Activated CD4-positive, alpha-beta T cell treated with anti-CD3 and anti-CD28 coated beads for 24 hours (primary cell): ENCODE data around the gene ERC2.

Source experiments
- DNase-seq, 2 donors: peaks; one replicate each; pipeline ENCODE4 v3.0.0-alpha.2; 2020; ENCODE audit warnings: low read depth in 2 of 2

Gene ERC2

DNA sequence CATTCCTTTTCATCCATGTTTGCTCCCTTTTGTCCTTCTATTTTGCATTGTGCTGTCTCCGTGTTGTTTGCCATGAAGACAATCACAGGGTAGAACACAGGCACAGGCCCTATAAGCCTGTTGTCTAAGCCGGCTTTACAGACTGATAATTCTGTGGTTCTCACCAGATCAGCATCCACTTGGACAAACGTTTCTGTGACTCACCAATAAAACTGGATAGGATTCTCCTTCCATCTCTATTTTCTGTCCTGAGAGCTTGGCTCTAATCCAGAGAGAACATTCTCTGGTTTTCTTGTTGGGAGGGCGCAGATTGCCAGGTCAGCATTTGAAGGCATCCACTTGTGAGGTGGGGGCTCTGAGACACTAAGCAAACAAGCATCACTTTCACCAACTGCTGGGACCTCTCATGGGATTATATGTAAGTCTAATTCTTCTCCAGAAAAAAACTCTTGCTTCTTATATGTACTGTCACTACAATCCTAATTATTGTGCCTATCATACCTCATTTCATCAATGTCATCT lies 101.6 kb downstream of the ERC2 start:
- DNase-seq: no peak

DNA sequence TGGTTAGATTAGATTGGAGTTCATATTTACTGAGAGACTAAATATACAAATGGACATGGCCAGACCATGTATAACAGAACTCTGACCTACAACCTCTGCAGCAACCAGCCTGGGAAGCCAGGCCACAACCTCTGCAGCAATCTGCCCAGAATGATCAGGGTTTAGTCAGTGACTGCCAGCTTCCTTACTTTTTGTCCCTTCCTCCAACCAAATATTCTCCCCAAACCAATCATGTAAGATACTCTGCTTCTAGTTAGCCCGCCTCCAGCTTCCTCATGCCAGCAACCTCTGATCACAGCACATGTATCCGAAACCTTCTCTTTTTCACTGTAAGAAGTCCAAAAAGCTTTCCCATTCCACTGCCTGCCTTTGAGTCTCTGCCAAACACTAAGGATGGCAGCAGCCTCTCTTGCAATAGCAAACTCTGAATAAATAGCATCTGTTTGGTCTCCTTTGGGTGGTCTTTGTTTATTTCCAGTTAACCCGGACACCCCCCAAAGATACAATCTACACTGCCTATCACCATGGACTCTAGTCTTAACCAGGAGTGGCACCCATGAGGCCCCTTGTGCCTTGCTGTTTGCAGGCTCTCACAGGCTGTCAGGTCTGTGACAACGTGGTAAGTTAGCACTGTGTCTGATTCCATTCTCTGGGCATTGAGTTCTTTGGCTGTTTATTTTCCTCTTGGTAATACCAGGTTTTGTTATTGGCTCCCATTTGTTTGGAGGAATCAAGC lies 102.2 kb downstream of the ERC2 start:
- DNase-seq: no peak

DNA sequence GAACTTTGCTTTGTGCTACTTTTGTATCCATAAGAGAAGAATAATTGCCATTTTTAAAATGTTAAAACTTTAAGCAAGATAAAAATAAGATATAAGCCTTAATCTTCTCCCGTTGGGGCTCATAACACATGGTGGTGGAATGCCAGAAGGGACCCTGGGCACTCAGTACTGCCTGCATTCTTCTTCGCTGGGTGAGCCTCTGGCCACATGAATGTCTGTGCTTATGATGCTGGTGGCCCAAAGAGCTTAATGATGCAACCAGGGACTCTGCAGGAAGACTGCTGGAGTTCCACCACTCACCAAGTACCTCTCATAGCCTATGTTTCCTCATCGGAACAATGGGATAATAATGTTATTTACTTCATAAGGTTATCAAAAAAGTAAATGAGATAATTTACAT lies 103.6 kb downstream of the ERC2 start:
- no peak for DNase-seq

DNA sequence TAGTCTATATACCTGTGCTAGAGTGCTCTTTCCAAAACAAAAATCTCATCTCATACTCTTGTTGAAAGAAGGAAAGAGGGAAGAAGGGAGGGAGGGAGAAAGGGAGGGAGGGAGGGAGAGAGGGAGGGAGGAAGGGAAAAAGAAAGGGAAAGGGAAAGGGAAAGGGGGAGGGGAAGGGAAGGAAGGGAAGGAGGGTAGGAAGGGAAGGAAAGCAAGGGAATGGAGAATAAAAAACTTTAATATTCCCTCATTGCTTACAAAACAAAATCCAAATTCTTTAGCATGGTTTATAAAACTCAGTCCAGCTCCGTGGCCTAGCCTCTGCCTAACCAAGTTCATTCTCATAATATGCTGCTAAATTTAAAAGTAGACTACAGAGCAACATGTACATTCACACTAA lies 104.5 kb downstream of the ERC2 start:
- DNase-seq: no peak

DNA sequence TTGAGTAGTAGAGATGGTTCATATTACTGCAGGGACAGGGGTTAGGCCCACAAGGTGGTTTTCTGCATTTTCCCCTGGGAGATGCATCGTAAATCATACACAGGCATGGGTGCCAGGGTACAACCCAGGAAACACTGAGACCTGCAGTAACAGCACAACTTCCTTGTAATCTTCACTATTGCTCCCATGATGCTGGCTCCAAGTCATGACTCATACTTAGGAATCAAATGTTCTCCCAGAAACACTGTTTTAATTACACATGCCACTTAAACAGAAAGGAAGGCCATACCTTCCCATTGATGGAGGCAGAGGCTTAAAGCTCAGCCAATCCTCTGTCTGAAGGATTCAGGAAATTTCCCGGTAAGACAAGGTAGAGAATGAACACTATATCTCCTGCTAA lies 106.5 kb downstream of the ERC2 start:
- DNase-seq: no peak

DNA sequence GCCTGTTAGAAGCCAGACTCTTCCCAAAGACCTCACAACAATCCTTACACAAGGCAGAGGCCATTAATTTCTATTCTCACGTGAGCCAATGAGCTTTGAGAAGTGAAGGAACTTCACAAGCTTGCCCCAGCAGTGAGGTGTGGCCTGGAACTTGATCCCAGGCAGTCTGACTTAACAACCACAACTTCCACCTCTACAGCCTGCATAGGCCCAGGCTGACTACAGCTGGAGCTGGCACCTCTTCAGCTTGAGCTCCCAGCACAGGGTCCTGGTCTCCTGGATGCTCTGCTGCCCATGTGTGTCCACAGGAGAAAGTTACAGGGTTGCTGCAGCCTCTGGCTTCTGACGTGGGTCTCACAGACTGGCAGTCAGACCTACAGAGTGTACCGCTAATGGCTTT lies 111.0 kb downstream of the ERC2 start:
- no peak for DNase-seq

DNA sequence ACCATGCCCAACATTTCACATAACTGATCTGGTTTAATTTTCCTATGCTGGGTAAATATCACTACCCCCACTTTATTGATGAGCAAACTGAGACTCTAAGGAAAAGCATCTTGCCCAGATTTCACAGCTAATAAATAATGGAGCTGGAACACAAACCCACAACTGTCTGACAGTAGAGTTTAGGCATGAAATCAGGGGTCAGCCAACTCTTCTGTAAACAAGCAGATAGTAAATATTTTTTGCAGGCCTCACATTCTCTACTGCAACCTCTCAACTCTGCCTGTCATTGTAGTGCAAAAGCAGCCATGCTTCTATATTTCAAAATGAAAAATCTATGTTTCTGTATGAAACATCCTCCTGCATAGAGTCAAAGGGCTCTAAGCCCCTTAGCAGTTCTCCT lies 111.5 kb downstream of the ERC2 start:
- DNase-seq: no peak

DNA sequence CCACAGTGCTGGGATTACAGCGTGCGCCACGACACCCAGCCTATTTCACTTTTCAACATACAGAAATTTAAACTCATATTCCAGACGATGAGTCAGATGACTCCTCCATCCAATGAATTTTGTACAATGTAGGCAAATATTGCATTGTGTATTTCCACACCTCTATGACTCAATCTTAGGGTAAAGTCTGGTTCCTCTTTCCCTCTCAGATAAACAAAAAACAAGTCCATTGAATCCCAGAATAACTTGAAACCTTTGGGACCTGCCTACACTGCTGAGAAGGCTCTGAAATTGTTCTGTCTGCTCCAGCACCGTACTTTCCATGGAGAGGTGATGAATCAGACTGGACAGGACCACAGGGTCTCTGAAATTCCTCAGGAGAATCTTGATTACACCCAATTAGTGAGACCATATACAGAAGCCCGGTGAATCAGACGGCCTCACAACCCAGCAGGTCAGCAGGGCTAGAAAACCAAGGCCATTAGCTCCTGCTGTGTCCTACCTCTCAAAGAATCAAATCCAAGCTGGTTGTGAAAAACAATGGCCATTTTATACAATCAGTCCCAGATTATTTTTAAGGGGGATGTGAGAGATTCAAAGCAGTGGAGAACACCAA lies 112.6 kb downstream of the ERC2 start:
- no peak for DNase-seq

DNA sequence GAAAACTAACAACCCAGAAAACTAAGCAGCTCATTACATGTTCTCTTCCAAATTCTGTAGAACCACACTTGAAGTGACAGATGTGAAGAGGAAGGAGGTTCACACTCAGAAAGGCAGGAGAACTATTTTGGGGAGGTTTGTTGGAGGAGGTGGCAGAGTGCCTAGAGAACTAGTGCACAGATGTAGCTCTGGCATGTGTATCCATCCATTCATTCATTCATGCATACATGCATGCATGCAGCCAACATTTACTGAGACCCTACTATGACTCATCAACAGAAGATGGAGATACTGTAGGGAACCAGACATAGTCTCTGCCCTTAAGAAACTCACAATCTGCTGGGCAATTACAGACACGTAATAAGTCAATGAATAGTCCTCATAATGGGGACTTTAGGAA lies 116.7 kb downstream of the ERC2 start:
- no peak for DNase-seq

DNA sequence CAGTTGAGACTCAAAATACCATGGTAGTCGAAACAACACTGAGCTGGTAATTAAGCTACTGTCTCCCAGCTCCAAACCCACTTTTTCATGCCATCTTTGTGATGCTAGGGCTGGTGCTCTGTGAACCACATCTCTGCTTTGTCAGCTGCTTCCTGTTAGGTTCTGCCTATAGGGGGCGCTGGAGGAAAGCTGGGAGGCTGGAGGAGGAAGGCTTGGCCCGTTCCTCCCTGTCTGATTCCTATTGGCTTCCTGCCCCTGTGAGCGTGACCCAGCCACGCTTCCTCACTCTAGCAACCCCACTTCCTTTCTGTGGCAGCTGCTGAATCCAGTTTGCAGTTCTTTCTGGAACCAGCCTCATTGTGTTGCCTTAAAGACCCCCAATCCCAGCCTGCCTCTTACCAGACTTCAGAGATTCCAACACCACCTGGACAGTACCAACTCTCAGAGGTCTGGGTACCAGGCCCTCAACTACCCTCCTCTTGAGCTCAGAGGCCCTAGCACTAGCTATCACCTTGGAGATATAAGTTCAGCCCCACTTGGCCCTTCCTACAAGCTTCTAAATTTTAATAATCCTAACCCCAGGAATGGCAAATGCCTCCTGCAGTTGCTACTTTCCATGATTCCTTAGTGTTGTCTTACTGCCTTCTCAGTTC lies 120.9 kb downstream of the ERC2 start:
- DNase-seq: peak; percentile 1 to 5

DNA sequence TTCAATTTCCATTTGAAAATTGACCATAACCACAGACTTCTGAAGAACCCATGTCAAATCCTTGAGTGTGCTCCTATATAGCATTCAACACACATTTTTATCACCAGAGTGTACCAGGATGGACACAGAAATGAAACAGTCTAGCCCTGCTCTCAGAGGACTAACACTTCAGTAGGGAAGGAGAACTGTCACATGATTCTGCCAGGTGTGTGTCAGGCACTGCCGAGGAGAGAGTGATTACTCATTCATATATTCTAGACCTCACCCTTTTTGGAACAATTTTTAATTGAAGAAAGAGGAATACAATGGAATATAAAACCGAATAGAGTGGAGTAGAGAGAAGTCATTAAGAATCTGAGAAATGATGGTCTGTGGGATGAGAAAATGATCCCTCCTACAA lies 125.8 kb downstream of the ERC2 start:
- DNase-seq: no peak

DNA sequence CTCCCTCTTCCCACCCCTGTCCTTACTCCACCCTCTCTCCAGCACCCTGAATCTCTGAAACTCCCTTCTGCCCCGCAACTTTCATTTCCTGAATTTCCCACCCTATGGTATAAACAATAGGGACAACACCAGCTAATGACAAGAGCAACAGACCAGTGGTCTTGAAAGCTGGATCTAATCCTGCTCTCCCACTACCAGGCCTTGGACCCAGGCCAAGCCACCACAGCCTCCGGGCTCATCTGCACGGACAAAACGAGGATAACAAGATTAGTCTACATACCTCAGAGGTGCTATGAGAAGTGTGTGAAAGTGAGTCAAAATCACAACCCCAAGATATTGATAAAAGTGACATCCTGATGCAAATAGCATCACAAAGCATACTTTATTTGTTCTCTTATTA lies 128.6 kb downstream of the ERC2 start:
- no peak for DNase-seq

DNA sequence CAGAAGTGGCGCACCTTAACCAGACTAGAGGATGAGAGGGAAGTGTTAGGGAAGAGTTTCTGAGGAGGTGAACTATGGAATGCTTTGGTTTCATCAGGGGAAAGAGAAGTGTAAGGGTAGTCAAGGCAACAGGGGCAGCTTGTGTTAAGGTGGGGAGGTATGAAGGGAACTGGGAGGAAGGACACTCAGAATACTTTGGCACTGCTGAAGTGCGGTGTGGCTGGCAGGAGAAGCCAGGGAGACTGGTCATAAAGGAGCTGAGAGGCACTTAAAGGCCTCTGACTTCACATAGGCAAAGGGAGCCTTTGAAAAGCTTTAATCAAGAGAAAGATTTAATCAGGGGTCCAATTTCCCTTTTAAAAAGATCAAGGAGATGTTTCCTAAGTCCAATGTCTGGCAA lies 129.0 kb downstream of the ERC2 start:
- DNase-seq: no peak

DNA sequence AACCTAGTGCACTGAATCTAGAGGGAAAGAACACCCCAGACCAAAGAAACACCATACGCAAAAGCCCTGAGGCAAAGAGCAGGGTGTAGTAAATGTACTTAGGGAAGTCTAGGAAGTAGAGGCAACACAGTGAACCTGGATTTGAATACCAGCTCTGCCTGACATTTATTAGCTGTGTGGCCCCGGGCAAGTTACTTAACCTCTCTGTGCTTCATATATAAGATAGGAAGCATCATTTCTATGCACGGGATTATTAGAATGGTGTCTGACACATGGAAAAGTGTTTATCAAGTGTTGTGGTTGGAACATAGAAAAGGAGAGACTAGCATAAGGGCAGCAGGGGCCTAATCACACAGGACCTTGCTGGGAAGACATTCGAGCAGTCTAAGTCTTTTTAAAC lies 132.2 kb downstream of the ERC2 start:
- no peak for DNase-seq

DNA sequence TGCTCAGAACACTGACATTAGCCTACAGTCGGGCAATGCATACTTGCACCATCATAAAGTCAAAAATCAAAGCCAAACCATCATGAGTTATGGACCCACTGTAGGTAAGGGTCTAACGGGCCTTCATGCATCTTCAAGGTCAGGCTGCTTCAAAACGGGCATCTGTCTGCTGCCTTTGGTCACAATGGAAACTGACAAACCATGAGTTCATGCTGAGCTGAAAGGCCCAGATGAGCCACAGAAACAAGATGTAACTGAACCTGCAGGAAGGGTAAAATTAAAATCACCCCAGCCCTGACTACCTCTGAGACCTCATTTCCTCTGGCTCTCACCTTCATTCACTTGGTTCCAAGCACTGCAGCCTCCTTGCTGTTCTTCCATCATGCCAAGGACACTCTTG lies 143.8 kb downstream of the ERC2 start:
- DNase-seq: no peak

DNA sequence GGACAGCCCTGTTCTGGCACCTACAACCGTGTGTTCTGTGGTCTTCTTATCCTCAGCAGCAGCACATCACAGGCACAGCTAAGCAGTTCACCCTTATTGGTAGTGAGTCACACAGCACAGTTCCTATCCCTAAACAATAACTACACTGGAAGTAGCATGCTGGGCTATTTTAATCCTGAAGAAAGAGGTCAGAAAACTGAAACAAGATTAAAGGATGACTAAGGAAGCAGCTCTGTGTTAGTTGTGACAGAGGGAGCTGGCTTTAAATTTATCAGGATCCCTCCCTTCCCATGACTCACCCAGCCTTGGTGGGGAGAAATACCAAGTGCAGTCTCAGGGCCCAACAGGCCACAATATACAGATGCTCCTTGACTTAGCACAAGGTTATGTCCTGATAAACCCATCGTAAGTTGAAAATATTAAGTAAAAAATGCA lies 144.3 kb downstream of the ERC2 start:
- no peak for DNase-seq

DNA sequence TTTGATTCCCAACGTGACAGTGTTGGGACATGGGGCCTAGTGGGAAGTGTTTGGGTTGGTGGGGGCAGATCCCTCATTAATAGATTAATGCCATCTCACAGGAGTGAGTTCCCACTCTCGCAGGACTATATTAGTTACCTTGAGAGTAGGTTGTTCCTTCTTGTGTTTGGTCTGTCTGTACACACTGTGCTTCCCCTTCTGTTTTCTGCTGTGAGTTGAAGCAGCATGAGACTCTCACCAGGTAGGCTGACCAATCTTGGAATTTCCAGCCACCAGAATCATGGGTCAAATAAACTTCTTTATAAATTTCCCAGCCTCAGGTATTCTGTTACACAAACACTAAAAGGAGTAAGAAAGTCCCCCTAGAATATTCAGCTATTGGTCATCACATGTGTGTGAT lies 145.4 kb downstream of the ERC2 start:
- no peak for DNase-seq

DNA sequence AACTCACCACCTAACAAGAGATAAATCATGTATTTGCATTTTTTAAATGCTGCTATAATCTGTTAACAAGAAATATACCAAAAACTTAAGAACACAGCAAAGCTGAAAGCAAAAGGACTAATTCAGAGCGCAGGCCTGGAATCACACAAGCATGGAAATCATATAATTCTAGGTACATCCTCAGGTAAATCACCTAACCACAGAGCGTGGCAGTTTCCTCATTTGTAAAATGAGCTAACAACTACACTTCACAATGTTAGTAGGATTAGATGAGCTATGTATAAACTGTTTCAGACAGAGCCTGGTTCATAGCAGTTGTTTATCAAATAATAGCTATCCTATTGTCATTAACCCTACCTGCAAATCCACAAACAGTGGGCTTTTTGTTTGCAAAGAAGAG lies 146.4 kb downstream of the ERC2 start:
- no peak for DNase-seq

DNA sequence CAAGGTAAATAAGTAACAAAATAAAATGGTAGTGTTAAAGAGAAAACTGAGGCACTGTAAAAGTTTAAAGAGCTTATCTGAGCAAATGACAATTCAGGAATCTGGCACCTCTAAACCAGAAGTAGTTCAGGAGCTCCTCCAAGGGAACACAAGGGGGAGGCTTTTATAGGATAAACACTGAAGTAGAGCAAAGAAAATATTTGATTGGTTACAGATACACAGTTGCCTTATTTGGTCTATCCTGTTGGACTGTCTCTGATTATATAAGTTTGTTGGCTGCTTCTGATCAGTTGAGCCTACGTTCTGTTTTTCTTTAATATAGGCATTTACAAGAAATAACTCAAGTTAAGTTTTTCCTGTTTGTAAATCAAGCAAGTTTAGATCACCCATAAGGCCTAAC lies 146.9 kb downstream of the ERC2 start:
- no peak for DNase-seq

DNA sequence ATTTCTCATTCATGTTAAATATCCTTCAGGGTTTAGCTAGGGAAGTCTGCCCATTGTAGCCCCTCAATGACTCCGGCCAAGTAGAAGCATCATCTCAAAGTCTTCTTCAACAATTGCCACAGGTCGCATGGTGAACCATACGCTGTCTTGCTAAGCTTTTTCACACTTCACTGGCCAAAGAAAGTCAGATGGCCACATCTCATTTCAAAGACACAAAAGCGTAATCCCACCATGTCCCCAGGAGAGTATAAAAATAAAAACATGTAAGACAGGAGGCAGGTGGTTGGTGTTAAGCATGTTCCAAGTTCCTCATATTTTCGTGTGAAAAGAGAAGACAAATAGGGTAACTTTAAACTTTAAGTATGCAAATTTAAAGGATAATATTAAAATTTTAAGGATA lies 147.4 kb downstream of the ERC2 start:
- DNase-seq: no peak

DNA sequence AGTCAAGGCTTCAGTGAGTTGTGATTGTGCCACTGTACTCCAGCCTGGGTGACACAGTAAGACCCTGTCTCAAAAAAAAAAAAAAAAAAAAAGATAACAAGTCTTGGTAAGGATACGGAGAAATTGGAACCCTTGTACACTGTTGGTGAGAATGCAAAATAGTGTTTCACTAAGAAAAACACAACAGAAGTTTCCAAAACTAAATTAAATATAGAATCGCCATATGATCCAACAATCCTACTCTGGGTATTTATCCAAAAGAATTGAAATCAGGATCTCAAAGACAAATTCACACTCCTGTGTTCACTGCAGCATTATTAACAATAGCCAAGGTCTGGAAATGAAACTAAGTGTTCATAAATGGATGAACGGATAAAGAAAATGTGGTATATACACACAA lies 149.4 kb downstream of the ERC2 start:
- no peak for DNase-seq

DNA sequence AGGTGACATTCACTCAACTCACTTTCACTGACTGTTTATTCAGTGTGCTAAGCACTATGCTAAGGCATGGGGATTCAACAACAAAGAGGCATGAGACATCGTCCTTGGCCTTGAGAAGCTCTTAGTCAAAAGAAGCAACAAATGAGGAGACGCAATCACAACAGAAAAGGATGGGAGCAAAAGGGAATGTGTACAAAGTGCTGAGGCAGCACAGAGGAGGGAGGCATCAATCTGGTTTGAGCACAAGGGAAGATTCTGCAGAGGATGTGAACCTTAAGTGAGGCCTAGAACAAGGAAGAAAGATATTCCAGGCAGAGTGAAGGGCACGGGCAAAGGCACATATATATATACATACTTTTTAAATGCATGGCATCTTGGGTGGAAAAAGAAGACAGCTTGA lies 151.3 kb downstream of the ERC2 start:
- DNase-seq: no peak

DNA sequence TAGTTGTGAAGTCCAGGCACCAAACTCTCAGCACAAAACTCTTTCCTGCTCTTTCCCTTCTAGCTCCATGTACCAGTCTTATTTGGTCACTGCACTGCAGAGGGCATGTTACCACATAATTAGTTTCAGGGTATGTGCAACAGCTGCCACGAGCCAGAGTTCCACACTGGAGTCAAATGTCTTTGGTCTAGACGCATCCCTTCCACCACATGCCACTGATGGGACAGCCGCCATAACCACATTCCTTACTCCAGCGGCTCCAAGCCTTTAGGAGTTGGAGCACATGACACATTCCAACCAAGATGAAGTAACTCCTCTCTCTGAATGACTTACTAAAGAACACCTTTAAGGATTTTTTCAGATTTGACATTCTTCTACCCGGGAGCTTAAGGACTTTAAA lies 153.4 kb downstream of the ERC2 start:
- no peak for DNase-seq
